PC-9 (cell line): ENCODE measurements around the gene SLC30A2.

Experiments
- CTCF ChIP-seq: fragments of 200-600 bp; sonication (generic); conservative IDR thresholded peaks from 2 replicates; pipeline ENCODE4 v1.6.1; 2017; ENCODE audit warnings: mixed run types, antibody characterized with exemption, mild to moderate bottlenecking, moderate library complexity
- EZH2 ChIP-seq: fragments of 200-600 bp; sonication (generic); IDR thresholded peaks from 2 replicates; pipeline ENCODE4 v1.8.0; 2017; ENCODE audit warnings: antibody characterized with exemption, low read depth

DNA sequence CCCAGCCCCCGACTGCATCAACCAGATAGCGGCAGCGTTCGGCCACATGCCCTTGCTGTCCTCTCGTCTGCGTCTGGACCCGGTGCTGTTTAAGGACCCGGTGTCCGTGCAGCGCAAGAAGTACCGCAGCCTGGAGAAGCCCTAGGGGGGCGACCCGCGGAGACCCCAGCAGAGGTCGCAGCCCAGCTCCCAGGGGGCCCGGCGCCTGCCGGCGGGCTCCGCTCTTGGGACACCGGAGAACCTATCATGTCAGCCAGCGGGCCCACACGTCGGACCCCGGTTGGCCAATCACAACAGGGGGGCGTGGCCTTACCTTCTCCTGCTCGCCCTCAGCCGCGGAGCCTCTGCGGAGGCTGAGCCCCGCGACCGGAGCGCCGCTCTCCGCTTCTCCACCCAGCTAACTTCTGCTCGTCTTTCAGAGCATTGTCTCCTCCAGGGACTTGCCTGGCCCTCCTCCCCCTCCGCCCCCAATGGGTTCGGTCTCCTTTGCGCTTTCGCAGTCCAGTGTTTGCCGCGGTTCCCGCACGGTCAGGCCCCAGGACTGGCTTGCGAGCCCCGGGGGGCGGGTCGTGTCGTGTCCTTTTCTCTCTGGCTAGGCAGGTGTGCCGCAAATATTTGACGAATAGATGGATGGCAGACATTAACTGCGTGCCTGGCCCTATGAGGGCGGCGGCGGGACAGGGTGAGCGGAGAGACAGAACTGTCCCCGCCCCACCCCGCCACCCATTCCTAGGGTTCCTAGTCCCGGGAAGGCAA lies 10.5 kb downstream of the SLC30A2 start:
- TF ChIP-seq CTCF: no peak
- no peak for TF ChIP-seq EZH2
